HCT116 (cell line): ENCODE measurements around the gene TMEM215. TPM values are rescaled to one million over a fixed set of nuclear protein-coding genes. Genes with fewer than 3 reads are reported as not detected.

ENCODE experiments used
- ATAC-seq: fragments of 200-7000 bp; cut with Tn5 transposase; 2 replicates; pipeline ENCODE4 v1.9.1; 2020; ENCODE audit warnings: mild to moderate bottlenecking, moderate library complexity
- BruUV-seq: library from RNA; stranded (reverse); fragments of 400-500 nt; replicated peaks from 2 replicates; lab custom pipeline; 2021; lab: Mats Ljungman, UMichigan
- CTCF ChIA-PET: fragments of 300-600 bp; sonication (Branson Sonifier 250); formaldehyde crosslinking; loops from one replicate; lab custom pipeline; 2021; ENCODE audit warnings: antibody characterized with exemption; lab: Charles Lee
- POLR2A ChIA-PET: fragments of 300-600, 350-600 bp; sonication (Branson Sonifier 250); formaldehyde crosslinking; loops from one replicate; lab custom pipeline; 2021; ENCODE audit warnings: antibody characterized with exemption; lab: Charles Lee
- RAD21 ChIA-PET, 2 experiments: fragments of 300-600 bp; sonication (Branson Sonifier 250); formaldehyde crosslinking; loops; one replicate each; lab custom pipeline; 2023; ENCODE audit warnings: low total read pairs in 2 of 2; ENCODE audit not compliant: uncharacterized antibody in 2 of 2, unreplicated experiment in 2 of 2, low non-redundant PET in 1 of 2; lab: Charles Lee
- DNase-seq: peaks from one replicate; pipeline ENCODE4 v3.0.0-alpha.2; 2010; ENCODE audit warnings: low read depth, low spot score
- H2AFZ ChIP-seq: fragments of 200-600 bp; shearing (Covaris generic), sonication (generic); 2 replicates; pipeline ENCODE4 v1.6.1; 2017; ENCODE audit warnings: low read depth, mixed run types, mixed read lengths, antibody characterized with exemption, low read length; ENCODE audit not compliant: poor library complexity, severe bottlenecking
- H3K27ac ChIP-seq: 2 replicates; pipeline ENCODE4 v1.5.1; 2012; ENCODE audit warnings: low read depth, low read length
- H3K27me3 ChIP-seq: fragments of 200-600 bp; sonication (generic); 2 replicates; pipeline ENCODE4 v1.6.1; 2016; ENCODE audit warnings: mixed run types, low read length, mixed read lengths; ENCODE audit not compliant: insufficient read depth
- H3K36me3 ChIP-seq, 2 experiments: fragments of 200-500 bp in 1 of 2; fragments of 200-600 bp in 1 of 2; sonication (Bioruptor generic) in 1 of 2; sonication (generic) in 1 of 2; 2 replicates each; pipeline versions ENCODE4 v1.5.1 to v1.6.1; 2014 to 2016; ENCODE audit warnings: low read length in 2 of 2, inconsistent platforms in 1 of 2, mixed read lengths in 1 of 2, mixed run types in 1 of 2; ENCODE audit not compliant: insufficient read depth in 2 of 2, control insufficient read depth in 1 of 2
- H3K4me1 ChIP-seq, 2 experiments: fragments of 200-600 bp in 1 of 2; sonication (generic) in 1 of 2; 2 replicates each; pipeline versions ENCODE4 v1.5.1 to v1.6.1; 2012 to 2017; ENCODE audit warnings: low read length in 2 of 2, inconsistent platforms in 1 of 2, mild to moderate bottlenecking in 1 of 2, mixed read lengths in 1 of 2, mixed run types in 1 of 2, moderate library complexity in 1 of 2; ENCODE audit not compliant: insufficient read depth in 2 of 2, control insufficient read depth in 1 of 2
- H3K4me2 ChIP-seq: fragments of 200-600 bp; sonication (generic); 2 replicates; pipeline ENCODE4 v1.6.1; 2017; ENCODE audit warnings: mixed run types, low read length, mixed read lengths
- H3K4me3 ChIP-seq, 2 experiments: fragments of 200-600 bp in 1 of 2; sonication (generic) in 1 of 2; replicated peaks in 1 of 2; 2 replicates each; pipeline ENCODE4 v1.5.1; 2011 to 2016; ENCODE audit warnings: low read length in 2 of 2, control low read depth in 1 of 2, low read depth in 1 of 2, mild to moderate bottlenecking in 1 of 2, mixed read lengths in 1 of 2, mixed run types in 1 of 2
- H3K79me2 ChIP-seq: fragments of 200-600 bp; sonication (generic); 2 replicates; pipeline ENCODE4 v1.6.1; 2017; ENCODE audit warnings: mild to moderate bottlenecking, mixed run types, low read length, moderate library complexity, mixed read lengths; ENCODE audit not compliant: insufficient read depth
- H3K9ac ChIP-seq: fragments of 200-600 bp; sonication (generic); 2 replicates; pipeline ENCODE4 v1.6.1; 2016; ENCODE audit warnings: low read length, mixed read lengths
- H3K9me2 ChIP-seq: fragments of 200-600 bp; sonication (generic), shearing (Covaris generic); 2 replicates; pipeline ENCODE4 v1.6.1; 2017; ENCODE audit warnings: mixed run types, mild to moderate bottlenecking, moderate library complexity; ENCODE audit not compliant: insufficient read depth
- H3K9me3 ChIP-seq, 2 experiments: fragments of 200-500 bp in 1 of 2; fragments of 200-600 bp in 1 of 2; sonication (Bioruptor generic) in 1 of 2; sonication (generic) in 1 of 2; 2 replicates each; pipeline ENCODE4 v1.6.1; 2014 to 2017; ENCODE audit warnings: low read length in 2 of 2, mixed read lengths in 2 of 2, inconsistent platforms in 1 of 2, low read depth in 1 of 2, mild to moderate bottlenecking in 1 of 2, mixed run types in 1 of 2, moderate library complexity in 1 of 2; ENCODE audit not compliant: control insufficient read depth in 1 of 2, insufficient read depth in 1 of 2
- H4K20me1 ChIP-seq: fragments of 200-600 bp; sonication (generic), shearing (Covaris generic); 2 replicates; pipeline ENCODE4 v1.6.1; 2017; ENCODE audit warnings: mixed run types, mild to moderate bottlenecking, moderate library complexity; ENCODE audit not compliant: insufficient read depth
- EGR1 ChIP-seq: IDR thresholded peaks from 2 replicates; pipeline ENCODE4 v1.6.1; 2012; ENCODE audit warnings: low read depth
- ELF1 ChIP-seq: IDR thresholded peaks from 2 replicates; pipeline ENCODE4 v1.6.1; 2012; ENCODE audit warnings: low read depth, borderline replicate concordance
- EZH2 ChIP-seq: fragments of 200-600 bp; sonication (generic); IDR thresholded peaks from 2 replicates; pipeline ENCODE4 v1.6.1; 2017; ENCODE audit warnings: antibody characterized with exemption, mixed run types
- FOSL1 ChIP-seq: IDR thresholded peaks from 2 replicates; pipeline ENCODE4 v1.6.1; 2012; ENCODE audit warnings: low read depth
- MAX ChIP-seq: IDR thresholded peaks from 2 replicates; pipeline ENCODE4 v1.6.1; 2012
- POLR2A ChIP-seq: IDR thresholded peaks from 2 replicates; pipeline ENCODE4 v1.7.0; 2011; ENCODE audit warnings: borderline replicate concordance; ENCODE audit not compliant: insufficient read depth, insufficient read length; ENCODE audit errors: extremely low read depth
- POLR2AphosphoS5 ChIP-seq: IDR thresholded peaks from 2 replicates; pipeline ENCODE4 v1.6.1; 2011; ENCODE audit warnings: mild to moderate bottlenecking, low read depth, low read length, moderate library complexity
- SRF ChIP-seq: IDR thresholded peaks from 2 replicates; pipeline ENCODE4 v1.6.1; 2012; ENCODE audit warnings: low read depth
- intact Hi-C: fragments of 100-400 bp; cut with micrococcal nuclease; formaldehyde crosslinking; loops from 2 replicates; pipeline ENCODE4 v1.10.0; 2022
- total RNA-seq: library from RNA; stranded (reverse); gene quantifications from one replicate; pipeline ENCODE4 v1.2.1, GENCODE V29; 2021; ENCODE audit not compliant: unreplicated experiment
- TF ChIP-seq, protein P1 (sequence below): IDR thresholded peaks from 2 replicates; pipeline ENCODE4 v1.6.1; 2012
- TF ChIP-seq, protein P2 (sequence below), 3 experiments: fragments of 200-600 bp in 1 of 3; sonication (generic) in 1 of 3; IDR thresholded peaks in 2 of 3; conservative IDR thresholded peaks in 1 of 3; 2 replicates each; pipeline ENCODE4 v1.5.1; 2012 to 2017; ENCODE audit warnings: low read depth in 2 of 3, low read length in 2 of 3, antibody characterized with exemption in 1 of 3, borderline replicate concordance in 1 of 3, control low read depth in 1 of 3, mild to moderate bottlenecking in 1 of 3, mixed read lengths in 1 of 3, mixed run types in 1 of 3, moderate library complexity in 1 of 3; ENCODE audit not compliant: insufficient read depth in 1 of 3
- TF ChIP-seq, protein P3 (sequence below): IDR thresholded peaks from 2 replicates; pipeline ENCODE4 v1.6.1; 2012; ENCODE audit warnings: low read depth

Gene TMEM215
- total RNA-seq, 1 experiment from 2014 or later, result not detected

GRCh38 chr9:32823101-32823500, 39.8 kb downstream of the TMEM215 start (continued):
- TF ChIP-seq EGR1 (no peak), SRF (no peak), EZH2 (no peak), POLR2AphosphoS5 (no peak), ELF1 (no peak), FOSL1 (no peak)
- TF ChIP-seq, protein P1, sequence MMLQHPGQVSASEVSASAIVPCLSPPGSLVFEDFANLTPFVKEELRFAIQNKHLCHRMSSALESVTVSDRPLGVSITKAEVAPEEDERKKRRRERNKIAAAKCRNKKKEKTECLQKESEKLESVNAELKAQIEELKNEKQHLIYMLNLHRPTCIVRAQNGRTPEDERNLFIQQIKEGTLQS, result no peak
- TF ChIP-seq, protein P2, sequence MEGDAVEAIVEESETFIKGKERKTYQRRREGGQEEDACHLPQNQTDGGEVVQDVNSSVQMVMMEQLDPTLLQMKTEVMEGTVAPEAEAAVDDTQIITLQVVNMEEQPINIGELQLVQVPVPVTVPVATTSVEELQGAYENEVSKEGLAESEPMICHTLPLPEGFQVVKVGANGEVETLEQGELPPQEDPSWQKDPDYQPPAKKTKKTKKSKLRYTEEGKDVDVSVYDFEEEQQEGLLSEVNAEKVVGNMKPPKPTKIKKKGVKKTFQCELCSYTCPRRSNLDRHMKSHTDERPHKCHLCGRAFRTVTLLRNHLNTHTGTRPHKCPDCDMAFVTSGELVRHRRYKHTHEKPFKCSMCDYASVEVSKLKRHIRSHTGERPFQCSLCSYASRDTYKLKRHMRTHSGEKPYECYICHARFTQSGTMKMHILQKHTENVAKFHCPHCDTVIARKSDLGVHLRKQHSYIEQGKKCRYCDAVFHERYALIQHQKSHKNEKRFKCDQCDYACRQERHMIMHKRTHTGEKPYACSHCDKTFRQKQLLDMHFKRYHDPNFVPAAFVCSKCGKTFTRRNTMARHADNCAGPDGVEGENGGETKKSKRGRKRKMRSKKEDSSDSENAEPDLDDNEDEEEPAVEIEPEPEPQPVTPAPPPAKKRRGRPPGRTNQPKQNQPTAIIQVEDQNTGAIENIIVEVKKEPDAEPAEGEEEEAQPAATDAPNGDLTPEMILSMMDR (IDR thresholded peaks at IDR 0.05 in 2 of 3, conservative IDR thresholded peaks at IDR 0.05 in 1 of 3; ENCODE audit: borderline replicate concordance in 1 of 3, insufficient read depth in 1 of 3, low read depth in 2 of 3, low read length in 2 of 3), result no peak

GRCh38 chr9:32823551-32823950, 40.2 kb downstream of the TMEM215 start:
- intact Hi-C loops, result loop anchor here (5.0 to 10.0 kb wide), 2 partner anchors 36 to 239 kb away; no protein-coding TSS in a partner anchor
- Histone ChIP-seq H2AFZ (no peak overlapping the region), H3K27me3 (peaks cover 64% of the 10 kb centered on the region), H3K4me1 (no peaks in the 10 kb centered on the region), H3K27ac (no peak overlapping the region), H3K79me2 (no peaks in the 10 kb centered on the region), H3K36me3 (no peaks in the 10 kb centered on the region), H4K20me1 (no peaks in the 10 kb centered on the region), H3K4me3 (no peak overlapping the region), H3K9ac (no peak overlapping the region), H3K4me2 (no peak overlapping the region), H3K9me2 (no peaks in the 10 kb centered on the region), H3K9me3 (no peaks in the 10 kb centered on the region)
- ChIA-PET POLR2A (no interaction called here), RAD21 (no interaction called here), CTCF (no interaction called here)
- no peak for ATAC-seq
- DNase-seq, result no peak
- no TSS peak for BruUV-seq
- TF ChIP-seq POLR2A, result no peak
- TF ChIP-seq, protein P3, sequence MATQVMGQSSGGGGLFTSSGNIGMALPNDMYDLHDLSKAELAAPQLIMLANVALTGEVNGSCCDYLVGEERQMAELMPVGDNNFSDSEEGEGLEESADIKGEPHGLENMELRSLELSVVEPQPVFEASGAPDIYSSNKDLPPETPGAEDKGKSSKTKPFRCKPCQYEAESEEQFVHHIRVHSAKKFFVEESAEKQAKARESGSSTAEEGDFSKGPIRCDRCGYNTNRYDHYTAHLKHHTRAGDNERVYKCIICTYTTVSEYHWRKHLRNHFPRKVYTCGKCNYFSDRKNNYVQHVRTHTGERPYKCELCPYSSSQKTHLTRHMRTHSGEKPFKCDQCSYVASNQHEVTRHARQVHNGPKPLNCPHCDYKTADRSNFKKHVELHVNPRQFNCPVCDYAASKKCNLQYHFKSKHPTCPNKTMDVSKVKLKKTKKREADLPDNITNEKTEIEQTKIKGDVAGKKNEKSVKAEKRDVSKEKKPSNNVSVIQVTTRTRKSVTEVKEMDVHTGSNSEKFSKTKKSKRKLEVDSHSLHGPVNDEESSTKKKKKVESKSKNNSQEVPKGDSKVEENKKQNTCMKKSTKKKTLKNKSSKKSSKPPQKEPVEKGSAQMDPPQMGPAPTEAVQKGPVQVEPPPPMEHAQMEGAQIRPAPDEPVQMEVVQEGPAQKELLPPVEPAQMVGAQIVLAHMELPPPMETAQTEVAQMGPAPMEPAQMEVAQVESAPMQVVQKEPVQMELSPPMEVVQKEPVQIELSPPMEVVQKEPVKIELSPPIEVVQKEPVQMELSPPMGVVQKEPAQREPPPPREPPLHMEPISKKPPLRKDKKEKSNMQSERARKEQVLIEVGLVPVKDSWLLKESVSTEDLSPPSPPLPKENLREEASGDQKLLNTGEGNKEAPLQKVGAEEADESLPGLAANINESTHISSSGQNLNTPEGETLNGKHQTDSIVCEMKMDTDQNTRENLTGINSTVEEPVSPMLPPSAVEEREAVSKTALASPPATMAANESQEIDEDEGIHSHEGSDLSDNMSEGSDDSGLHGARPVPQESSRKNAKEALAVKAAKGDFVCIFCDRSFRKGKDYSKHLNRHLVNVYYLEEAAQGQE, result no peak
- TF ChIP-seq MAX, result no peak
